HEK293 (cell line): ENCODE results near the gene MPO.

ENCODE experiments used
- CTCF ChIA-PET: fragments of 350-600 bp; formaldehyde crosslinking; extraction: SDS; loops from one replicate; lab custom pipeline; 2021; ENCODE audit warnings: antibody characterized with exemption; lab: Yijun Ruan, JAX
- POLR2A ChIA-PET: fragments of 300-600 bp; formaldehyde crosslinking; extraction: SDS; loops from one replicate; lab custom pipeline; 2020; ENCODE audit warnings: antibody characterized with exemption, inconsistent platforms; lab: Yijun Ruan, JAX
- H3K27ac ChIP-seq: fragments of 200-500 bp; sonication (Bioruptor generic); 2 replicates; pipeline ENCODE4 v1.5.1; 2014; ENCODE audit warnings: low read depth, low read length, control low read depth, inconsistent platforms; ENCODE audit errors: extremely low read depth
- H3K36me3 ChIP-seq, 2 experiments: fragments of 200-500 bp in 1 of 2; sonication (Bioruptor generic) in 1 of 2; 1 replicate in 1 of 2; 2 replicates in 1 of 2; pipeline ENCODE4 v1.5.1; 2014 to 2017; ENCODE audit warnings: inconsistent platforms in 2 of 2, low read length in 2 of 2; ENCODE audit not compliant: control insufficient read depth in 2 of 2, insufficient read depth in 1 of 2
- H3K4me1 ChIP-seq: fragments of 200-500 bp; sonication (Bioruptor generic); 2 replicates; pipeline ENCODE4 v1.5.1; 2014; ENCODE audit warnings: mild to moderate bottlenecking, low read length, inconsistent platforms; ENCODE audit not compliant: control insufficient read depth, insufficient read depth
- H3K4me3 ChIP-seq: 2 replicates; pipeline ENCODE4 v1.5.1; 2011; ENCODE audit warnings: low read depth, mild to moderate bottlenecking, control low read depth, low read length, moderate library complexity
- H3K9me3 ChIP-seq: fragments of 200-500 bp; sonication (Bioruptor generic); 2 replicates; pipeline ENCODE4 v1.5.1; 2014; ENCODE audit warnings: low read depth, low read length, inconsistent platforms; ENCODE audit not compliant: control insufficient read depth, insufficient read depth
- GFI1B ChIP-seq: fragments of 450-650 bp; formaldehyde crosslinking; IDR thresholded peaks from 2 replicates; pipeline ENCODE4 v1.5.1; 2016; ENCODE audit warnings: missing biosample characterization, missing genetic modification characterization
- ZIC2 ChIP-seq: fragments of 450-650 bp; formaldehyde crosslinking; IDR thresholded peaks from 2 replicates; pipeline ENCODE4 v1.5.1; 2016; ENCODE audit warnings: missing biosample characterization, missing genetic modification characterization
- ZNF138 ChIP-seq: fragments of 450-650 bp; formaldehyde crosslinking; IDR thresholded peaks from 2 replicates; pipeline ENCODE4 v1.5.1; 2016; ENCODE audit warnings: missing biosample characterization, missing genetic modification characterization, borderline replicate concordance
- ZNF157 ChIP-seq: fragments of 450-650 bp; formaldehyde crosslinking; IDR thresholded peaks from 2 replicates; pipeline ENCODE4 v1.5.1; 2016; ENCODE audit warnings: missing biosample characterization, missing genetic modification characterization
- ZNF366 ChIP-seq: fragments of 450-650 bp; formaldehyde crosslinking; conservative IDR thresholded peaks from 2 replicates; pipeline ENCODE4 v1.5.1; 2016; ENCODE audit warnings: missing biosample characterization, missing genetic modification characterization
- ZNF423 ChIP-seq: fragments of 450-650 bp; formaldehyde crosslinking; IDR thresholded peaks from 2 replicates; pipeline ENCODE4 v1.5.1; 2016; ENCODE audit warnings: missing biosample characterization, missing genetic modification characterization
- ZNF426 ChIP-seq: fragments of 450-650 bp; formaldehyde crosslinking; IDR thresholded peaks from 2 replicates; pipeline ENCODE4 v1.5.1; 2017; ENCODE audit warnings: missing biosample characterization, missing genetic modification characterization, mild to moderate bottlenecking, inconsistent platforms, moderate library complexity
- ZNF433 ChIP-seq: fragments of 450-650 bp; formaldehyde crosslinking; IDR thresholded peaks from 2 replicates; pipeline ENCODE4 v1.5.1; 2016; ENCODE audit warnings: missing biosample characterization, missing genetic modification characterization, low read depth
- ZNF529 ChIP-seq: fragments of 450-650 bp; formaldehyde crosslinking; IDR thresholded peaks from 2 replicates; pipeline ENCODE4 v1.5.1; 2017; ENCODE audit warnings: missing genetic modification characterization, missing biosample characterization; ENCODE audit not compliant: insufficient replicate concordance
- ZNF571 ChIP-seq: fragments of 450-650 bp; formaldehyde crosslinking; IDR thresholded peaks from 2 replicates; pipeline ENCODE4 v1.5.0; 2017; ENCODE audit warnings: missing biosample characterization, missing genetic modification characterization
- ZNF585B ChIP-seq: fragments of 450-650 bp; formaldehyde crosslinking; IDR thresholded peaks from 2 replicates; pipeline ENCODE4 v1.5.1; 2016; ENCODE audit warnings: missing biosample characterization, missing genetic modification characterization
- ZNF621 ChIP-seq: fragments of 450-650 bp; formaldehyde crosslinking; IDR thresholded peaks from 2 replicates; pipeline ENCODE4 v1.5.1; 2017; ENCODE audit warnings: missing biosample characterization, missing genetic modification characterization
- ZNF658 ChIP-seq: fragments of 450-650 bp; formaldehyde crosslinking; IDR thresholded peaks from 2 replicates; pipeline ENCODE4; 2016; ENCODE audit warnings: missing biosample characterization, missing genetic modification characterization
- ZNF660 ChIP-seq: fragments of 450-650 bp; IDR thresholded peaks from 2 replicates; pipeline ENCODE4 v1.5.1; 2018; ENCODE audit warnings: missing biosample characterization, mild to moderate bottlenecking, missing genetic modification characterization
- ZSCAN23 ChIP-seq: fragments of 450-650 bp; formaldehyde crosslinking; IDR thresholded peaks from 2 replicates; pipeline ENCODE4 v1.5.1; 2016; ENCODE audit warnings: missing biosample characterization, missing genetic modification characterization
- TF ChIP-seq, protein P1 (sequence below): fragments of 450-650 bp; formaldehyde crosslinking; IDR thresholded peaks from 2 replicates; pipeline ENCODE4 v1.5.0; 2017; ENCODE audit warnings: missing biosample characterization, missing genetic modification characterization, borderline replicate concordance
- TF ChIP-seq, protein P2 (sequence below): fragments of 450-650 bp; formaldehyde crosslinking; IDR thresholded peaks from 2 replicates; pipeline ENCODE4 v1.5.1; 2016; ENCODE audit warnings: missing biosample characterization, missing genetic modification characterization
- TF ChIP-seq, protein P3 (sequence below): fragments of 450-650 bp; formaldehyde crosslinking; IDR thresholded peaks from 2 replicates; pipeline ENCODE4 v1.5.1; 2016; ENCODE audit warnings: missing biosample characterization, missing genetic modification characterization
- TF ChIP-seq, protein P4 (sequence below): fragments of 450-650 bp; formaldehyde crosslinking; IDR thresholded peaks from 2 replicates; pipeline ENCODE4 v1.5.1; 2016; ENCODE audit warnings: missing biosample characterization, missing genetic modification characterization

Gene MPO

DNA sequence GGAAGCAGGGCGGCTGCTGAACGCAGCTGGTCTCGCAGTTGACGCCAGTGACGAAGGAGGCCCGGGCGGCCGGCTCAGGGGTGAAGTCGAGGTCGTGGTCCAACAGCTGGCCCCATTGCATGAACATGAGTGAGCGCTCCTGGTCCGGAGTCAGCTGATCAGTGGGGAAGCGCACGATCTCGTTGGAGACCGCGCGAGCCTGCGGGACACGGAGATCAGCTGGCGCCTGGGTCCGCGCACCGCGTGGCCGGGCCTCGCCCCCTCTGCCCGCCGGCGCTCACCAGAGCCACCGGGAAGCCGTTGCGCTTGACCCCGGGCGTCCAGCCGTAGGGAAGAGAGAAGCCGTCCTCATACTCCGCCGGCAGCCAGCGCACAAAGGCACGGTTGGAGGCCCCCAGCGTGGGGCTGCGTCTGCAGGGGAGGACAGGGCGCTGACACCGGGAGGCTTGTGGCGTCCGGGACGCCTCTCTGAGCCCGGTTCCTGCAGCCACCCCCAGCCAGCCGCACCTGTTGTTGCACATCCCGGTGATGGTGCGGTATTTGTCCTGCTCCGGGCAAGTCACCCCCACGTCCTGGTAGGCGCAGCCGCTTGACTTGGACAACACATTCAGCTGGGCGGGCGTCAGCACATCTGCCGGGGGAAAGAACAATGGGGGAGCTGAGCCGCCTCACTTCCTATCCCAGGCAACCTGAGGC lies 1.6 kb downstream of the MPO start (continued):
- TF ChIP-seq, protein P1, sequence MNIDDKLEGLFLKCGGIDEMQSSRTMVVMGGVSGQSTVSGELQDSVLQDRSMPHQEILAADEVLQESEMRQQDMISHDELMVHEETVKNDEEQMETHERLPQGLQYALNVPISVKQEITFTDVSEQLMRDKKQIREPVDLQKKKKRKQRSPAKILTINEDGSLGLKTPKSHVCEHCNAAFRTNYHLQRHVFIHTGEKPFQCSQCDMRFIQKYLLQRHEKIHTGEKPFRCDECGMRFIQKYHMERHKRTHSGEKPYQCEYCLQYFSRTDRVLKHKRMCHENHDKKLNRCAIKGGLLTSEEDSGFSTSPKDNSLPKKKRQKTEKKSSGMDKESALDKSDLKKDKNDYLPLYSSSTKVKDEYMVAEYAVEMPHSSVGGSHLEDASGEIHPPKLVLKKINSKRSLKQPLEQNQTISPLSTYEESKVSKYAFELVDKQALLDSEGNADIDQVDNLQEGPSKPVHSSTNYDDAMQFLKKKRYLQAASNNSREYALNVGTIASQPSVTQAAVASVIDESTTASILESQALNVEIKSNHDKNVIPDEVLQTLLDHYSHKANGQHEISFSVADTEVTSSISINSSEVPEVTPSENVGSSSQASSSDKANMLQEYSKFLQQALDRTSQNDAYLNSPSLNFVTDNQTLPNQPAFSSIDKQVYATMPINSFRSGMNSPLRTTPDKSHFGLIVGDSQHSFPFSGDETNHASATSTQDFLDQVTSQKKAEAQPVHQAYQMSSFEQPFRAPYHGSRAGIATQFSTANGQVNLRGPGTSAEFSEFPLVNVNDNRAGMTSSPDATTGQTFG (tag by site-specific recombination): no peak
- TF ChIP-seq ZIC2 (tag by site-specific recombination) (no peak), ZNF423 (no peak), GFI1B (tag by site-specific recombination) (no peak), ZNF571 (no peak), ZNF138 (tag by site-specific recombination) (no peak), ZNF585B (tag by site-specific recombination) (no peak), ZNF157 (tag by site-specific recombination) (no peak)

DNA sequence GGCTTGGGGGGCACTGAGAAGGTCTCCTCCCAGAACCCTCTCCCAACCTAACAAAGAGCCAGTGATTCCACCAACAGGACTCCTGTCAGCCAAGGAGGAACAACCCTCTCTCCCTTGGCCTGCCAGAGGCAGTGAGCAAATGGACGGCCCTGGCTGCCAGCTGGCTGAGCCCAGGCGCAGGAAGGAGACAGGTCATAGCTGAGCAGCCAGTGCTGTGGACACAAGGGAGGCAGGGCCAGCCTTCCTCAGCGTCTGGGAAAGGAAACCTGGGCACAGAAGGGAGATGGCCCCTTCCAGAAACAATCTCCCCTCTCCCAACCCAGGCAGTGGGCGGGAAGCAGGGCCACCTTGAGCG lies 2.1 kb downstream of the MPO start:
- Histone ChIP-seq H3K4me3 (no peak overlapping the region), H3K36me3 (no peaks in the 10 kb centered on the region), H3K9me3 (no peaks in the 10 kb centered on the region), H3K4me1 (no peaks in the 10 kb centered on the region), H3K27ac (no peak overlapping the region)
- CTCF ChIA-PET: interaction anchor here (1.1 kb wide), 1 partner anchor 22 kb away, joined by 4 read pairs; no protein-coding TSS in a partner anchor
- POLR2A ChIA-PET: no interaction called here
- no peak for TF ChIP-seq ZSCAN23 (tag by site-specific recombination)
- no peak for TF ChIP-seq ZNF660 (tag by site-specific recombination)
- TF ChIP-seq, protein P2, sequence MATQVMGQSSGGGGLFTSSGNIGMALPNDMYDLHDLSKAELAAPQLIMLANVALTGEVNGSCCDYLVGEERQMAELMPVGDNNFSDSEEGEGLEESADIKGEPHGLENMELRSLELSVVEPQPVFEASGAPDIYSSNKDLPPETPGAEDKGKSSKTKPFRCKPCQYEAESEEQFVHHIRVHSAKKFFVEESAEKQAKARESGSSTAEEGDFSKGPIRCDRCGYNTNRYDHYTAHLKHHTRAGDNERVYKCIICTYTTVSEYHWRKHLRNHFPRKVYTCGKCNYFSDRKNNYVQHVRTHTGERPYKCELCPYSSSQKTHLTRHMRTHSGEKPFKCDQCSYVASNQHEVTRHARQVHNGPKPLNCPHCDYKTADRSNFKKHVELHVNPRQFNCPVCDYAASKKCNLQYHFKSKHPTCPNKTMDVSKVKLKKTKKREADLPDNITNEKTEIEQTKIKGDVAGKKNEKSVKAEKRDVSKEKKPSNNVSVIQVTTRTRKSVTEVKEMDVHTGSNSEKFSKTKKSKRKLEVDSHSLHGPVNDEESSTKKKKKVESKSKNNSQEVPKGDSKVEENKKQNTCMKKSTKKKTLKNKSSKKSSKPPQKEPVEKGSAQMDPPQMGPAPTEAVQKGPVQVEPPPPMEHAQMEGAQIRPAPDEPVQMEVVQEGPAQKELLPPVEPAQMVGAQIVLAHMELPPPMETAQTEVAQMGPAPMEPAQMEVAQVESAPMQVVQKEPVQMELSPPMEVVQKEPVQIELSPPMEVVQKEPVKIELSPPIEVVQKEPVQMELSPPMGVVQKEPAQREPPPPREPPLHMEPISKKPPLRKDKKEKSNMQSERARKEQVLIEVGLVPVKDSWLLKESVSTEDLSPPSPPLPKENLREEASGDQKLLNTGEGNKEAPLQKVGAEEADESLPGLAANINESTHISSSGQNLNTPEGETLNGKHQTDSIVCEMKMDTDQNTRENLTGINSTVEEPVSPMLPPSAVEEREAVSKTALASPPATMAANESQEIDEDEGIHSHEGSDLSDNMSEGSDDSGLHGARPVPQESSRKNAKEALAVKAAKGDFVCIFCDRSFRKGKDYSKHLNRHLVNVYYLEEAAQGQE (tag by site-specific recombination): no peak
- TF ChIP-seq ZNF658 (tag by site-specific recombination): no peak
- no peak for TF ChIP-seq ZNF529 (tag by site-specific recombination)
- TF ChIP-seq ZNF366 (tag by site-specific recombination): no peak
- TF ChIP-seq ZNF433 (tag by site-specific recombination): no peak

DNA sequence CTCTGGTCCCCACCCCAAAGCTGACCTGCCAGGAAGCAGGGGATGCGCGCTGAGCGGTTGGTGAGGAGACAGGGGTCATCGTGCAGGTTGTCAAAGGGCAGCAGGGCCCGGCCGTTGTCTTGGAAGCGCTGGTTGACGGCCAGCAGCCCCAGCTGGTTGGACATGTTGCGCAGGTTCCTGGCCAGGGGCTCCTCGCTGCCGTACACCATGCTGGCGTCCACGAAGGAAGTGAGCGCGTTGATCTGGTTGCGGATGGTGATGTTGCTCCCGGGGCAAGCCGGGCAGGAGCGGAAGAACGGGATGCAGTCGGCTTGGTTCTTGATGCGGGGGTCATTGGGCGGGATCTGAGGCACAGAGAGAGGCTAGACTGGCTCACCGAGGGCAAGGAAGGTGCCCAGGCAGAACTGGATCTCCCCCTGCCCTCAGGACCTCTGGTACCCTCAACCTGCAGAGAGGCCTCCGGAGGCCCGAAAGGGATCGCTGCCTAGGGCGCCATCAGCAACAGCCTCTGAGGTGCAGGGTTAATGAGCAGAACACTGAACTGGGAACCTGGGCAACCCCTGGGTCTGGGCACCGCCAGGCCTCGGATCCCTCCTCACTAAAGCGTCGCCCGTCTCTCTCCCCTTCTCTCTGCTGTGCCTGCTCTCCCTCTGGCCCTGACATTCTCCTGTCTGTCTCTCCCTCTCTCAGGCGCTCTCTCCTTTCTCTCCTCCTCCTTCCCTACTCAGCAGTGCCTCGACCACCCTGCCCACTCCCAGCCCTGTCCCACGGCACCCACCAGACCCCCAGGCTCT lies 2.7 kb downstream of the MPO start:
- no peaks in the 10 kb centered on the region for H3K9me3 ChIP-seq
- no peaks in the 10 kb centered on the region for H3K4me1 ChIP-seq
- no peak overlapping the region for H3K27ac ChIP-seq
- H3K36me3 ChIP-seq: no peaks in the 10 kb centered on the region
- ChIA-PET POLR2A (no interaction called here), CTCF (interaction anchor here (0.6 to 1.8 kb wide), 9 partner anchors 10 to 213 kb away, joined by 3 to 7 read pairs (median 3); no protein-coding TSS in a partner anchor)
- no peak overlapping the region for H3K4me3 ChIP-seq
- TF ChIP-seq ZNF529 (tag by site-specific recombination) (no peak), ZNF621 (tag by site-specific recombination) (no peak), ZNF426 (tag by site-specific recombination) (no peak)
- TF ChIP-seq, protein P3, sequence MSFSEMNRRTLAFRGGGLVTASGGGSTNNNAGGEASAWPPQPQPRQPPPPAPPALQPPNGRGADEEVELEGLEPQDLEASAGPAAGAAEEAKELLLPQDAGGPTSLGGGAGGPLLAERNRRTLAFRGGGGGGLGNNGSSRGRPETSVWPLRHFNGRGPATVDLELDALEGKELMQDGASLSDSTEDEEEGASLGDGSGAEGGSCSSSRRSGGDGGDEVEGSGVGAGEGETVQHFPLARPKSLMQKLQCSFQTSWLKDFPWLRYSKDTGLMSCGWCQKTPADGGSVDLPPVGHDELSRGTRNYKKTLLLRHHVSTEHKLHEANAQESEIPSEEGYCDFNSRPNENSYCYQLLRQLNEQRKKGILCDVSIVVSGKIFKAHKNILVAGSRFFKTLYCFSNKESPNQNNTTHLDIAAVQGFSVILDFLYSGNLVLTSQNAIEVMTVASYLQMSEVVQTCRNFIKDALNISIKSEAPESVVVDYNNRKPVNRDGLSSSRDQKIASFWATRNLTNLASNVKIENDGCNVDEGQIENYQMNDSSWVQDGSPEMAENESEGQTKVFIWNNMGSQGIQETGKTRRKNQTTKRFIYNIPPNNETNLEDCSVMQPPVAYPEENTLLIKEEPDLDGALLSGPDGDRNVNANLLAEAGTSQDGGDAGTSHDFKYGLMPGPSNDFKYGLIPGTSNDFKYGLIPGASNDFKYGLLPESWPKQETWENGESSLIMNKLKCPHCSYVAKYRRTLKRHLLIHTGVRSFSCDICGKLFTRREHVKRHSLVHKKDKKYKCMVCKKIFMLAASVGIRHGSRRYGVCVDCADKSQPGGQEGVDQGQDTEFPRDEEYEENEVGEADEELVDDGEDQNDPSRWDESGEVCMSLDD (tag by site-specific recombination): no peak
- TF ChIP-seq, protein P4, sequence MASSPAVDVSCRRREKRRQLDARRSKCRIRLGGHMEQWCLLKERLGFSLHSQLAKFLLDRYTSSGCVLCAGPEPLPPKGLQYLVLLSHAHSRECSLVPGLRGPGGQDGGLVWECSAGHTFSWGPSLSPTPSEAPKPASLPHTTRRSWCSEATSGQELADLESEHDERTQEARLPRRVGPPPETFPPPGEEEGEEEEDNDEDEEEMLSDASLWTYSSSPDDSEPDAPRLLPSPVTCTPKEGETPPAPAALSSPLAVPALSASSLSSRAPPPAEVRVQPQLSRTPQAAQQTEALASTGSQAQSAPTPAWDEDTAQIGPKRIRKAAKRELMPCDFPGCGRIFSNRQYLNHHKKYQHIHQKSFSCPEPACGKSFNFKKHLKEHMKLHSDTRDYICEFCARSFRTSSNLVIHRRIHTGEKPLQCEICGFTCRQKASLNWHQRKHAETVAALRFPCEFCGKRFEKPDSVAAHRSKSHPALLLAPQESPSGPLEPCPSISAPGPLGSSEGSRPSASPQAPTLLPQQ: no peak
